Calu3 (cell line): Measurements from ENCODE around the gene GLI3. TPM values are rescaled to one million over a fixed set of nuclear protein-coding genes. Genes with fewer than 3 reads are reported as not detected.

Experiments
- BruUV-seq: library from RNA; stranded (reverse); fragments of 400-500 nt; replicated peaks from 2 replicates; lab custom pipeline; 2021; lab: Mats Ljungman, UMichigan
- CTCF ChIA-PET: fragments of 300-600 bp; sonication (Branson Sonifier 250); formaldehyde crosslinking; loops from one replicate; lab custom pipeline; 2022; ENCODE audit warnings: antibody characterized with exemption; lab: Charles Lee
- DNase-seq: peaks from one replicate; pipeline ENCODE4 v3.0.0; 2022
- H3K27ac Mint-ChIP-seq: one replicate; pipeline ENCODE4 v1.8.0; 2022; ENCODE audit warnings: mixed read lengths; ENCODE audit not compliant: unreplicated experiment
- H3K27me3 Mint-ChIP-seq: one replicate; pipeline ENCODE4 v1.8.0; 2022; ENCODE audit warnings: mixed read lengths; ENCODE audit not compliant: unreplicated experiment
- H3K36me3 Mint-ChIP-seq: one replicate; pipeline ENCODE4 v1.8.0; 2022; ENCODE audit warnings: mild to moderate bottlenecking, moderate library complexity, mixed read lengths; ENCODE audit not compliant: insufficient read depth, unreplicated experiment
- H3K4me1 Mint-ChIP-seq: one replicate; pipeline ENCODE4 v1.8.0; 2022; ENCODE audit warnings: mild to moderate bottlenecking, low read depth, mixed read lengths; ENCODE audit not compliant: unreplicated experiment
- H3K4me3 Mint-ChIP-seq: one replicate; pipeline ENCODE4 v1.8.0; 2022; ENCODE audit warnings: mild to moderate bottlenecking, low read depth, moderate library complexity, mixed read lengths; ENCODE audit not compliant: unreplicated experiment
- H3K9me3 Mint-ChIP-seq: one replicate; pipeline ENCODE4 v1.8.0; 2022; ENCODE audit warnings: low read depth, mixed read lengths; ENCODE audit not compliant: unreplicated experiment
- CTCF ChIP-seq: fragments of 200-600 bp; IDR thresholded peaks from one replicate; pipeline ENCODE4 v1.8.0; 2022; ENCODE audit warnings: antibody characterized with exemption; ENCODE audit not compliant: unreplicated experiment
- intact Hi-C: fragments of 100-400 bp; cut with micrococcal nuclease; formaldehyde crosslinking; loops from one replicate; pipeline ENCODE4 v1.10.0; 2022; ENCODE audit not compliant: unreplicated experiment
- total RNA-seq: library from RNA; stranded (reverse); gene quantifications from 2 replicates; pipeline ENCODE4 v1.2.3, GENCODE V29; 2022

The GLI3 gene
- total RNA-seq, 1 experiment from 2014 or later: not detected

- no peak overlapping the region for H3K4me3 Mint-ChIP-seq
- peaks cover 2% of the 10 kb centered on the region for H3K27me3 Mint-ChIP-seq
- intact Hi-C loops: no loop called here
- no peaks in the 10 kb centered on the region for H3K4me1 Mint-ChIP-seq
- peaks cover 3% of the 10 kb centered on the region for H3K9me3 Mint-ChIP-seq
- BruUV-seq: no TSS peak
- CTCF ChIA-PET: no interaction called here
- H3K27ac Mint-ChIP-seq: no peak overlapping the region
- no peaks in the 10 kb centered on the region for H3K36me3 Mint-ChIP-seq
- TF ChIP-seq CTCF: no peak
- DNase-seq: no peak
These were observed 179.7 kb downstream of the GLI3 start for GRCh38 chr7:42057331-42057730.

- no peak overlapping the region for H3K27ac Mint-ChIP-seq
- intact Hi-C loops: no loop called here
- no TSS peak for BruUV-seq
- H3K4me1 Mint-ChIP-seq: no peaks in the 10 kb centered on the region
- no peak for TF ChIP-seq CTCF
- no peak for DNase-seq
- H3K27me3 Mint-ChIP-seq: peaks cover 13% of the 10 kb centered on the region
- peaks cover 3% of the 10 kb centered on the region for H3K9me3 Mint-ChIP-seq
- H3K4me3 Mint-ChIP-seq: no peak overlapping the region
- CTCF ChIA-PET: no interaction called here
- no peaks in the 10 kb centered on the region for H3K36me3 Mint-ChIP-seq
These were observed 181.8 kb downstream of the GLI3 start for GRCh38 chr7:42055171-42055570.

GRCh38 chr7:42053834-42054233, 183.2 kb downstream of the GLI3 start:
- H3K36me3 Mint-ChIP-seq: no peaks in the 10 kb centered on the region
- BruUV-seq: no TSS peak
- CTCF ChIA-PET: no interaction called here
- intact Hi-C loops: no loop called here
- peaks cover 3% of the 10 kb centered on the region for H3K9me3 Mint-ChIP-seq
- no peaks in the 10 kb centered on the region for H3K4me1 Mint-ChIP-seq
- H3K27me3 Mint-ChIP-seq: peaks cover 20% of the 10 kb centered on the region
- DNase-seq: no peak
- TF ChIP-seq CTCF: no peak
- H3K27ac Mint-ChIP-seq: no peak overlapping the region
- H3K4me3 Mint-ChIP-seq: no peak overlapping the region

- no peak overlapping the region for H3K27ac Mint-ChIP-seq
- no peak overlapping the region for H3K4me3 Mint-ChIP-seq
- no peak for DNase-seq
- H3K4me1 Mint-ChIP-seq: no peaks in the 10 kb centered on the region
- no TSS peak for BruUV-seq
- CTCF ChIA-PET: no interaction called here
- intact Hi-C loops: no loop called here
- no peaks in the 10 kb centered on the region for H3K36me3 Mint-ChIP-seq
- H3K27me3 Mint-ChIP-seq: peaks cover 41% of the 10 kb centered on the region
- H3K9me3 Mint-ChIP-seq: no peaks in the 10 kb centered on the region
- no peak for TF ChIP-seq CTCF
These were observed 187.2 kb downstream of the GLI3 start for GRCh38 chr7:42049761-42050160.
